Ovary (tissue), 9 donors: ENCODE results near the gene DENND2A. TPM values are rescaled to one million over a fixed set of nuclear protein-coding genes. Genes with fewer than 3 reads are reported as not detected.

ENCODE experiments used
- DNase-seq, 5 donors: peaks; one replicate each; pipeline ENCODE4 v3.0.0-alpha.2; 2019 to 2020
- H3K27ac ChIP-seq, 2 donors: fragments of 200-600 bp; one replicate each; pipeline versions ENCODE4 v1.5.1 to v1.8.0; 2019 to 2022
- H3K27me3 ChIP-seq: fragments of 200-600 bp; one replicate; pipeline ENCODE4 v1.8.0; 2022
- H3K36me3 ChIP-seq: fragments of 200-600 bp; sonication (generic); one replicate; pipeline ENCODE4 v1.5.1; 2019
- H3K4me1 ChIP-seq: one replicate; pipeline ENCODE4 v1.8.1; 2013; ENCODE audit warnings: mild to moderate bottlenecking, moderate library complexity; ENCODE audit not compliant: insufficient read depth
- H3K4me3 ChIP-seq: fragments of 200-600 bp; sonication (generic); one replicate; pipeline ENCODE4 v1.5.1; 2017
- H3K9me3 ChIP-seq, 2 donors: fragments of 200-600 bp in 1 of 2; sonication (generic) in 1 of 2; one replicate each; pipeline versions ENCODE4 v1.5.1 to v1.8.1; 2013 to 2019; ENCODE audit warnings: mild to moderate bottlenecking in 1 of 2, moderate library complexity in 1 of 2
- CTCF ChIP-seq, 3 donors: fragments of 450-650 bp in 2 of 3; fragments of 200-600 bp in 1 of 3; IDR thresholded peaks; one replicate each; pipeline versions ENCODE4 v1.5.1 to v1.8.0; 2016 to 2022; ENCODE audit warnings: antibody characterized with exemption in 3 of 3, mild to moderate bottlenecking in 1 of 3
- EP300 ChIP-seq: sonication (generic); formaldehyde crosslinking; IDR thresholded peaks from one replicate; pipeline ENCODE4 v1.6.1; 2017; ENCODE audit warnings: antibody characterized with exemption
- POLR2A ChIP-seq: fragments of 450-650 bp; IDR thresholded peaks from one replicate; pipeline ENCODE4 v1.6.1; 2017; ENCODE audit warnings: antibody characterized with exemption, mild to moderate bottlenecking, moderate library complexity
- WGBS, 3 donors: extraction: QIAGEN DNeasy Blood & Tissue Kit in 1 of 3; methylation state at CpG; one replicate each; pipeline versions ENCODE4 v1.1.5 to v1.1.7; 2013 to 2017; 5-methylcytosine and 5-hydroxymethylcytosine counted together
- intact Hi-C, 4 donors: fragments of 100-400 bp; cut with DNase I; formaldehyde crosslinking; loops; one replicate each; pipeline versions ENCODE4 v1.11.0 to v1.15.1; 2022 to 2023
- polyA plus RNA-seq, 2 donors: library from polyadenylated mRNA; stranded (reverse); fragments of 200-250 nt in 1 of 2; fragments of 350-450 nt in 1 of 2; fragmentation: Illumina TruSeq in 1 of 2; extraction: RNeasy Lipid Tissue Mini Kit (QIAGEN cat#74804) in 1 of 2; gene quantifications; one replicate each; pipeline ENCODE4 v1.2.3, GENCODE V29; 2013 to 2014
- total RNA-seq, 7 donors: library from RNA; depleted of rRNA in 2 of 7; stranded (reverse); fragments of >200 nt in 2 of 7; fragmentation: NEBNext Ultra II Directional in 3 of 7; extraction: Animal tissue kit (Norgen Biotek cat#: 25700) in 3 of 7; gene quantifications; one replicate each; pipeline versions ENCODE4 v1.1.0 to v1.2.4, GENCODE V29; 2016 to 2023
- donor health status: DM: no; HTN: no; CAD: no; lungs with moderate emphysema.
- donor health status: DM: no; HTN: no; CAD: no.
- donor health status: Bipolar disorder and iron deficiency.
- donor health status: DM: yes; HTN: yes; CAD: no.
- donor health status: DM: no; HTN: no; CAD: no.
- donor health status: DM: yes; HTN: yes; CAD: no.

The DENND2A gene
- total and polyA plus RNA-seq, 9 donors: 9.8 to 61.8 (median 36.1) TPM

GRCh38 chr7:140526787-140527664, 113.6 kb downstream of the DENND2A start:
- no peaks in the 10 kb centered on the region for H3K27me3 ChIP-seq
- DNase-seq: peak in 4 of 5 donors; percentile 18 to 49 (median 26)
- H3K4me1 ChIP-seq: no peaks in the 10 kb centered on the region
- WGBS, 3 donors: 45 to 56% (median 45%) methylated on average over 31 of the region's 31 CpGs
- intact Hi-C loops: no loop called here
- H3K36me3 ChIP-seq: no peaks in the 10 kb centered on the region
- no peak overlapping the region for H3K4me3 ChIP-seq
- TF ChIP-seq POLR2A: no peak
- TF ChIP-seq CTCF (IDR thresholded peaks at IDR 0.05): no peak
- no peak for TF ChIP-seq EP300
- H3K27ac ChIP-seq: no peak overlapping the region
- H3K9me3 ChIP-seq: no peaks in the 10 kb centered on the region

GRCh38 chr7:140526214-140526613, 114.4 kb downstream of the DENND2A start:
- Histone ChIP-seq H3K36me3 (no peaks in the 10 kb centered on the region), H3K27me3 (no peaks in the 10 kb centered on the region), H3K27ac (no peak overlapping the region), H3K4me3 (no peak overlapping the region), H3K4me1 (no peaks in the 10 kb centered on the region), H3K9me3 (no peaks in the 10 kb centered on the region)
- WGBS, 3 donors: 70 to 81% (median 77%) methylated on average over 8 to 9 of the region's 9 CpGs
- intact Hi-C loops: no loop called here
- no peak for DNase-seq
- TF ChIP-seq EP300 (no peak), CTCF (IDR thresholded peaks at IDR 0.05) (no peak), POLR2A (no peak)

- Histone ChIP-seq H3K27ac (no peak overlapping the region), H3K4me1 (no peaks in the 10 kb centered on the region), H3K4me3 (no peak overlapping the region), H3K27me3 (no peaks in the 10 kb centered on the region), H3K36me3 (no peaks in the 10 kb centered on the region), H3K9me3 (no peaks in the 10 kb centered on the region)
- TF ChIP-seq CTCF (IDR thresholded peaks at IDR 0.05): no peak
- no peak for TF ChIP-seq EP300
- no peak for TF ChIP-seq POLR2A
- DNase-seq: no peak
- intact Hi-C loops: no loop called here
- WGBS, 3 donors: 79 to 89% (median 89%) methylated on average over 10 of the region's 10 CpGs
These were observed 114.9 kb downstream of the DENND2A start for GRCh38 chr7:140525743-140526142.

- peaks cover 3% of the 10 kb centered on the region for H3K4me1 ChIP-seq
- intact Hi-C loops: no loop called here
These were observed 119.2 kb downstream of the DENND2A start for GRCh38 chr7:140521421-140521820.

More at GRCh38 chr7:140521421-140521820, 119.2 kb downstream of the DENND2A start:
- TF ChIP-seq CTCF (IDR thresholded peaks at IDR 0.05) (no peak), POLR2A (no peak), EP300 (no peak)
- H3K27ac ChIP-seq: no peak overlapping the region
- 80 to 85% (median 84%) methylated on average over 3 of the region's 3 CpGs for WGBS, 3 donors
- no peaks in the 10 kb centered on the region for H3K27me3 ChIP-seq
- no peak for DNase-seq
- H3K36me3 ChIP-seq: no peaks in the 10 kb centered on the region
- H3K9me3 ChIP-seq: no peaks in the 10 kb centered on the region
- no peak overlapping the region for H3K4me3 ChIP-seq
